Measurements from ENCODE around the gene UBXN6. TPM values are rescaled to one million over a fixed set of nuclear protein-coding genes. Genes with fewer than 3 reads are reported as not detected.
A peak's percentile ranks its signal among the peaks of the same experiment; 100 is the strongest.

UBXN6 gene
- total RNA-seq, 1 donor from 2014 or later, result 52.8 TPM

GRCh38 chr19:4436231-4436630, 21.4 kb downstream of the UBXN6 start:
- Mint-ChIP-seq H3K27ac (no peak overlapping the region), H3K4me1 (ENCODE audit: low read depth) (no peaks in the 10 kb centered on the region), H3K4me3 (ENCODE audit: low read depth) (no peak overlapping the region), H3K9me3 (no peaks in the 10 kb centered on the region), H3K27me3 (ENCODE audit: low read depth) (no peaks in the 10 kb centered on the region), H3K36me3 (ENCODE audit: low read depth) (peaks cover 59% of the 10 kb centered on the region)
- DNase-seq (ENCODE audit: low spot score), result no peak
- intact Hi-C loops (cut with micrococcal nuclease), result no loop called here

GRCh38 chr19:4434391-4434790, 23.2 kb downstream of the UBXN6 start:
- Mint-ChIP-seq H3K4me1 (ENCODE audit: low read depth) (no peaks in the 10 kb centered on the region), H3K36me3 (ENCODE audit: low read depth) (peaks cover 63% of the 10 kb centered on the region)

GRCh38 chr19:4432918-4433506, 24.6 kb downstream of the UBXN6 start:
- intact Hi-C loops (cut with micrococcal nuclease), result no loop called here
- Mint-ChIP-seq H3K27ac (no peak overlapping the region), H3K4me1 (ENCODE audit: low read depth) (no peaks in the 10 kb centered on the region), H3K9me3 (no peaks in the 10 kb centered on the region), H3K36me3 (ENCODE audit: low read depth) (peaks cover 70% of the 10 kb centered on the region), H3K27me3 (ENCODE audit: low read depth) (no peaks in the 10 kb centered on the region), H3K4me3 (ENCODE audit: low read depth) (no peak overlapping the region)
- no peak for DNase-seq (ENCODE audit: low spot score)

More at GRCh38 chr19:4434391-4434790, 23.2 kb downstream of the UBXN6 start:
- intact Hi-C loops (cut with micrococcal nuclease), result no loop called here
- no peaks in the 10 kb centered on the region for H3K9me3 Mint-ChIP-seq
- no peak for DNase-seq (ENCODE audit: low spot score)
- H3K4me3 Mint-ChIP-seq (ENCODE audit: low read depth), result no peak overlapping the region
- H3K27ac Mint-ChIP-seq, result no peak overlapping the region
- no peaks in the 10 kb centered on the region for H3K27me3 Mint-ChIP-seq (ENCODE audit: low read depth)

GRCh38 chr19:4431808-4432674, 25.6 kb downstream of the UBXN6 start:
- H3K4me3 Mint-ChIP-seq (ENCODE audit: low read depth), result no peak overlapping the region

GRCh38 chr19:4431296-4431695, 26.3 kb downstream of the UBXN6 start:
- Mint-ChIP-seq H3K27me3 (ENCODE audit: low read depth) (no peaks in the 10 kb centered on the region), H3K36me3 (ENCODE audit: low read depth) (peaks cover 68% of the 10 kb centered on the region), H3K9me3 (no peaks in the 10 kb centered on the region), H3K27ac (no peak overlapping the region), H3K4me3 (ENCODE audit: low read depth) (no peak overlapping the region), H3K4me1 (ENCODE audit: low read depth) (no peaks in the 10 kb centered on the region)
- no peak for DNase-seq (ENCODE audit: low spot score)
- intact Hi-C loops (cut with micrococcal nuclease), result no loop called here

More at GRCh38 chr19:4431808-4432674, 25.6 kb downstream of the UBXN6 start:
- Mint-ChIP-seq H3K36me3 (ENCODE audit: low read depth) (peaks cover 68% of the 10 kb centered on the region), H3K27me3 (ENCODE audit: low read depth) (no peaks in the 10 kb centered on the region), H3K4me1 (ENCODE audit: low read depth) (no peaks in the 10 kb centered on the region), H3K27ac (no peak overlapping the region), H3K9me3 (no peaks in the 10 kb centered on the region)
- DNase-seq (ENCODE audit: low spot score), result no peak
- intact Hi-C loops (cut with micrococcal nuclease), result no loop called here

- H3K4me1 Mint-ChIP-seq (ENCODE audit: low read depth), result no peaks in the 10 kb centered on the region
- H3K9me3 Mint-ChIP-seq, result no peaks in the 10 kb centered on the region
- H3K36me3 Mint-ChIP-seq (ENCODE audit: low read depth), result peaks cover 71% of the 10 kb centered on the region
- intact Hi-C loops (cut with micrococcal nuclease), result no loop called here
- no peaks in the 10 kb centered on the region for H3K27me3 Mint-ChIP-seq (ENCODE audit: low read depth)
- no peak overlapping the region for H3K4me3 Mint-ChIP-seq (ENCODE audit: low read depth)
- DNase-seq (ENCODE audit: low spot score), result no peak
- no peak overlapping the region for H3K27ac Mint-ChIP-seq
Measured at GRCh38 chr19:4430760-4431159, 26.8 kb downstream of the UBXN6 start.

GRCh38 chr19:4429771-4430171, 27.8 kb downstream of the UBXN6 start:
- H3K36me3 Mint-ChIP-seq (ENCODE audit: low read depth), result peaks cover 67% of the 10 kb centered on the region
- intact Hi-C loops (cut with micrococcal nuclease), result no loop called here
- no peaks in the 10 kb centered on the region for H3K9me3 Mint-ChIP-seq
- DNase-seq (ENCODE audit: low spot score), result no peak
- no peak overlapping the region for H3K27ac Mint-ChIP-seq
- no peak overlapping the region for H3K4me3 Mint-ChIP-seq (ENCODE audit: low read depth)
- H3K4me1 Mint-ChIP-seq (ENCODE audit: low read depth), result no peaks in the 10 kb centered on the region
- no peaks in the 10 kb centered on the region for H3K27me3 Mint-ChIP-seq (ENCODE audit: low read depth)

- Mint-ChIP-seq H3K4me1 (ENCODE audit: low read depth) (no peaks in the 10 kb centered on the region), H3K27me3 (ENCODE audit: low read depth) (no peaks in the 10 kb centered on the region), H3K36me3 (ENCODE audit: low read depth) (peaks cover 65% of the 10 kb centered on the region), H3K4me3 (ENCODE audit: low read depth) (no peak overlapping the region), H3K9me3 (no peaks in the 10 kb centered on the region), H3K27ac (no peak overlapping the region)
- DNase-seq (ENCODE audit: low spot score), result no peak
- intact Hi-C loops (cut with micrococcal nuclease), result no loop called here
Measured at GRCh38 chr19:4429256-4429655, 28.3 kb downstream of the UBXN6 start.

GRCh38 chr19:4428326-4428975, 29.1 kb downstream of the UBXN6 start:
- DNase-seq (ENCODE audit: low spot score), result no peak
- no peaks in the 10 kb centered on the region for H3K9me3 Mint-ChIP-seq
- peaks cover 69% of the 10 kb centered on the region for H3K36me3 Mint-ChIP-seq (ENCODE audit: low read depth)
- H3K4me3 Mint-ChIP-seq (ENCODE audit: low read depth), result no peak overlapping the region
- intact Hi-C loops (cut with micrococcal nuclease), result no loop called here
- no peaks in the 10 kb centered on the region for H3K27me3 Mint-ChIP-seq (ENCODE audit: low read depth)
- H3K27ac Mint-ChIP-seq, result no peak overlapping the region
- peaks cover 2% of the 10 kb centered on the region for H3K4me1 Mint-ChIP-seq (ENCODE audit: low read depth)

GRCh38 chr19:4425537-4425936, 32.1 kb downstream of the UBXN6 start:
- Mint-ChIP-seq H3K27ac (no peak overlapping the region), H3K9me3 (no peaks in the 10 kb centered on the region), H3K4me3 (ENCODE audit: low read depth) (no peak overlapping the region), H3K4me1 (ENCODE audit: low read depth) (peaks cover 2% of the 10 kb centered on the region), H3K36me3 (ENCODE audit: low read depth) (peaks cover 54% of the 10 kb centered on the region), H3K27me3 (ENCODE audit: low read depth) (no peaks in the 10 kb centered on the region)
- DNase-seq (ENCODE audit: low spot score), result no peak
- intact Hi-C loops (cut with micrococcal nuclease), result no loop called here

GRCh38 chr19:4423416-4424126, 34.0 kb downstream of the UBXN6 start:
- no peak for DNase-seq (ENCODE audit: low spot score)
- Mint-ChIP-seq H3K4me3 (ENCODE audit: low read depth) (no peak overlapping the region), H3K9me3 (no peaks in the 10 kb centered on the region), H3K27me3 (ENCODE audit: low read depth) (no peaks in the 10 kb centered on the region), H3K4me1 (ENCODE audit: low read depth) (peaks cover 2% of the 10 kb centered on the region), H3K27ac (no peak overlapping the region), H3K36me3 (ENCODE audit: low read depth) (peaks cover 38% of the 10 kb centered on the region)
- intact Hi-C loops (cut with micrococcal nuclease), result no loop called here

GRCh38 chr19:4416268-4416667, 41.3 kb downstream of the UBXN6 start:
- Mint-ChIP-seq H3K27ac (peak overlapping the region; percentile 70), H3K4me1 (ENCODE audit: low read depth) (peaks cover 3% of the 10 kb centered on the region), H3K27me3 (ENCODE audit: low read depth) (no peaks in the 10 kb centered on the region), H3K9me3 (no peaks in the 10 kb centered on the region), H3K36me3 (ENCODE audit: low read depth) (peaks cover 44% of the 10 kb centered on the region), H3K4me3 (ENCODE audit: low read depth) (no peak overlapping the region)
- intact Hi-C loops (cut with micrococcal nuclease), result no loop called here
- DNase-seq (ENCODE audit: low spot score), result no peak
